Keratinocyte (primary cell): ENCODE measurements around the gene CDCA3. TPM values are rescaled to one million over a fixed set of nuclear protein-coding genes. Genes with fewer than 3 reads are reported as not detected.

Experiments used
- DNase-seq: peaks from one replicate; pipeline ENCODE4 v3.0.0-alpha.2; 2011; ENCODE audit warnings: low read depth, missing footprints, low spot score
- FAIRE-seq: peaks from 2 replicates; lab custom pipeline; 2011; peaks lifted over from hg19 to GRCh38; lab: Jason Lieb, UNC
- H2AFZ ChIP-seq: 2 replicates; pipeline ENCODE4 v1.6.0; 2012; ENCODE audit warnings: low read length, control low read depth, inconsistent platforms; ENCODE audit not compliant: control insufficient read depth
- H3K27ac ChIP-seq: 2 replicates; pipeline ENCODE4 v1.5.1; 2011; ENCODE audit warnings: low read length; ENCODE audit not compliant: control insufficient read depth, insufficient read depth
- H3K27me3 ChIP-seq: 3 replicates; pipeline ENCODE4 v1.6.0; 2011; ENCODE audit warnings: low read length; ENCODE audit not compliant: control insufficient read depth, insufficient read depth; ENCODE audit errors: extremely low read depth
- H3K36me3 ChIP-seq, 2 experiments: 2 replicates in 1 of 2; 3 replicates in 1 of 2; pipeline ENCODE4 v1.5.1; 2011; ENCODE audit warnings: low read length in 2 of 2, mild to moderate bottlenecking in 1 of 2; ENCODE audit not compliant: control insufficient read depth in 2 of 2, insufficient read depth in 2 of 2; ENCODE audit errors: extremely low read depth in 1 of 2
- H3K4me1 ChIP-seq: 3 replicates; pipeline ENCODE4 v1.5.1; 2011; ENCODE audit warnings: low read length; ENCODE audit not compliant: control insufficient read depth, insufficient read depth; ENCODE audit errors: extremely low read depth
- H3K4me2 ChIP-seq: 3 replicates; pipeline ENCODE4 v1.6.0; 2011; ENCODE audit warnings: low read depth, low read length; ENCODE audit not compliant: control insufficient read depth, insufficient read depth; ENCODE audit errors: extremely low read depth
- H3K4me3 ChIP-seq, 3 experiments: fragments of 200-600 bp in 1 of 3; sonication (generic) in 1 of 3; 2 replicates in 2 of 3; 3 replicates in 1 of 3; pipeline ENCODE4 v1.5.1; 2011 to 2016; ENCODE audit warnings: low read length in 3 of 3, mild to moderate bottlenecking in 3 of 3, control low read depth in 2 of 3, inconsistent platforms in 1 of 3, low read depth in 1 of 3, mixed read lengths in 1 of 3, mixed run types in 1 of 3, moderate library complexity in 1 of 3; ENCODE audit not compliant: control insufficient read depth in 2 of 3, insufficient read depth in 2 of 3; ENCODE audit errors: extremely low read depth in 1 of 3
- H3K79me2 ChIP-seq: 2 replicates; pipeline ENCODE4 v1.6.0; 2012; ENCODE audit warnings: low read length; ENCODE audit not compliant: control insufficient read depth, insufficient read depth
- H3K9ac ChIP-seq: 3 replicates; pipeline ENCODE4 v1.6.0; 2011; ENCODE audit warnings: low read length; ENCODE audit not compliant: control insufficient read depth, insufficient read depth; ENCODE audit errors: extremely low read depth
- H3K9me1 ChIP-seq: 3 replicates; pipeline ENCODE4 v1.6.0; 2011; ENCODE audit warnings: low read length; ENCODE audit not compliant: control insufficient read depth, insufficient read depth; ENCODE audit errors: extremely low read depth
- H3K9me3 ChIP-seq: 2 replicates; pipeline ENCODE4 v1.5.1; 2012; ENCODE audit warnings: low read depth, low read length; ENCODE audit not compliant: control insufficient read depth
- H4K20me1 ChIP-seq: 3 replicates; pipeline ENCODE4 v1.6.0; 2011; ENCODE audit warnings: low read length; ENCODE audit not compliant: control insufficient read depth, insufficient read depth; ENCODE audit errors: extremely low read depth
- CTCF ChIP-seq, 3 experiments: IDR thresholded peaks in 1 of 3; conservative IDR thresholded peaks in 1 of 3; optimal IDR thresholded peaks in 1 of 3; 2 replicates in 2 of 3; 3 replicates in 1 of 3; pipeline versions ENCODE3 to v1.5.1; 2011; ENCODE audit warnings: low read length in 3 of 3, mild to moderate bottlenecking in 3 of 3, moderate library complexity in 2 of 3, control low read depth in 1 of 3, inconsistent platforms in 1 of 3; ENCODE audit not compliant: insufficient read depth in 2 of 3; ENCODE audit errors: extremely low read depth in 1 of 3
- EZH2 ChIP-seq: IDR thresholded peaks from one replicate; pipeline ENCODE4 v1.6.1; 2012; ENCODE audit warnings: inconsistent platforms, mild to moderate bottlenecking, low read length, moderate library complexity
- dilution Hi-C: fragments of 300-500 bp; cut with MboI; formaldehyde crosslinking; loops from one replicate; pipeline ENCODE4 v1.7.0; 2020; ENCODE audit warnings: low sequenced_read_pairs; ENCODE audit not compliant: extremely low pct_ligation_motif_present
- polyA plus RNA-seq, 5 experiments: library from polyadenylated mRNA; depleted of rRNA in 3 of 5; stranded (reverse) in 3 of 5; stranded (forward) in 1 of 5; unstranded in 1 of 5; fragments of >200 nt; gene quantifications; 1 replicate in 1 of 5; 2 replicates in 3 of 5; 3 replicates in 1 of 5; pipeline versions ENCODE4 v1.2.1 to v1.2.3, GENCODE V29; 2011 to 2012; ENCODE audit warnings: missing spikeins in 2 of 5, low read depth in 1 of 5, low replicate concordance in 1 of 5

The CDCA3 gene
- polyA plus RNA-seq, 1 donor (not counting 4 experiments of a cell fraction or from before 2014, with no cell fraction given) = 15.0 TPM

- H3K36me3 ChIP-seq = peaks cover 29 to 32% of the 10 kb centered on the region in 2 experiments
- peak within 1 kb of the TSS; percentile 97 for H3K4me2 ChIP-seq
- peak within 1 kb of the TSS; percentile 62 for H3K27ac ChIP-seq
- DNase-seq (no peak), FAIRE-seq (no peak)
- H2AFZ ChIP-seq = peak within 1 kb of the TSS; percentile 64
- H3K4me1 ChIP-seq = peaks cover 41% of the 10 kb centered on the region
- H3K27me3 ChIP-seq = no peaks in the 10 kb centered on the region
- H3K9ac ChIP-seq = peak within 1 kb of the TSS; percentile 82
- TF ChIP-seq EZH2 (no peak), CTCF (optimal IDR thresholded peaks at IDR 0.05 in 1 of 3, IDR thresholded peaks at IDR 0.05 in 1 of 3, conservative IDR thresholded peaks at IDR 0.05 in 1 of 3; ENCODE audit: extremely low read depth in 1 of 3, insufficient read depth in 2 of 3, low read length in 3 of 3) (no peak)
- peaks cover 25% of the 10 kb centered on the region for H4K20me1 ChIP-seq
- peaks cover 40% of the 10 kb centered on the region for H3K79me2 ChIP-seq
- dilution Hi-C loops = no loop called here
- H3K9me3 ChIP-seq = no peaks in the 10 kb centered on the region
- H3K4me3 ChIP-seq = peak within 1 kb of the TSS; percentile 87 to 93 (median 88)
- no peaks in the 10 kb centered on the region for H3K9me1 ChIP-seq
These were observed 16.5 kb upstream of the CDCA3 start, which contains the start of gene TPI1 for GRCh38 chr12:6867413-6868210. TSS of gene TPI1 (plus strand) at chr12:6867531. CDS start at chr12:6867567, 36 bp downstream.

GRCh38 chr12:6866920-6867412 is 15.9 kb upstream of the CDCA3 start:
- FAIRE-seq = no peak
- Histone ChIP-seq H3K27me3 (no peaks in the 10 kb centered on the region), H3K4me1 (peaks cover 37% of the 10 kb centered on the region), H3K4me3 (peak overlapping the region; percentile 45 to 87 (median 57)), H3K9me1 (no peaks in the 10 kb centered on the region), H3K79me2 (peaks cover 36% of the 10 kb centered on the region), H3K4me2 (peak overlapping the region; percentile 61), H3K9me3 (no peaks in the 10 kb centered on the region), H3K9ac (peak overlapping the region; percentile 59), H4K20me1 (peaks cover 25% of the 10 kb centered on the region), H2AFZ (peak overlapping the region; percentile 64), H3K27ac (peak overlapping the region; percentile 17), H3K36me3 (peaks cover 33 to 38% of the 10 kb centered on the region in 2 experiments)
- DNase-seq = no peak
- no peak for TF ChIP-seq EZH2
- TF ChIP-seq CTCF (optimal IDR thresholded peaks at IDR 0.05 in 1 of 3, IDR thresholded peaks at IDR 0.05 in 1 of 3, conservative IDR thresholded peaks at IDR 0.05 in 1 of 3; ENCODE audit: extremely low read depth in 1 of 3, insufficient read depth in 2 of 3, low read length in 3 of 3) = no peak
- dilution Hi-C loops = no loop called here
